Tibial artery (tissue), 4 donors: ENCODE results near the gene IYD.
A peak's percentile ranks its signal among the peaks of the same experiment; 100 is the strongest.

Experiments used
- DNase-seq, 2 donors: peaks; one replicate each; pipeline ENCODE4 v3.0.0-alpha.2; 2019
- H3K27ac ChIP-seq, 2 donors: fragments of 200-600 bp; sonication (generic) in 1 of 2; 1 replicate in 1 of 2; 2 replicates in 1 of 2; pipeline ENCODE4 v1.5.1; 2018 to 2019; ENCODE audit warnings: mild to moderate bottlenecking in 1 of 2
- H3K27me3 ChIP-seq, 2 donors: fragments of 200-600 bp; sonication (generic) in 1 of 2; one replicate each; pipeline versions ENCODE4 v1.5.1 to v1.6.0; 2016 to 2019
- H3K36me3 ChIP-seq, 3 donors: fragments of 200-600 bp; sonication (generic) in 2 of 3; one replicate each; pipeline ENCODE4 v1.5.1; 2016 to 2019; ENCODE audit warnings: mild to moderate bottlenecking in 2 of 3
- H3K4me1 ChIP-seq, 4 donors: fragments of 200-600 bp; sonication (generic) in 2 of 4; 1 replicate in 3 of 4; 2 replicates in 1 of 4; pipeline ENCODE4 v1.5.1; 2016 to 2019
- H3K4me3 ChIP-seq, 2 donors: fragments of 200-600 bp; sonication (generic) in 1 of 2; 1 replicate in 1 of 2; 2 replicates in 1 of 2; pipeline ENCODE4 v1.5.1; 2018 to 2019; ENCODE audit warnings: mild to moderate bottlenecking in 2 of 2
- H3K9me3 ChIP-seq, 3 donors: fragments of 200-600 bp; sonication (generic) in 1 of 3; one replicate each; pipeline ENCODE4 v1.5.1; 2016 to 2019
- CTCF ChIP-seq, 2 experiments: fragments of 200-600 bp in 1 of 2; fragments of 450-650 bp in 1 of 2; IDR thresholded peaks; one replicate each; pipeline ENCODE4 v1.5.1; 2017 to 2019; ENCODE audit warnings: antibody characterized with exemption in 2 of 2, mild to moderate bottlenecking in 1 of 2, moderate library complexity in 1 of 2
- intact Hi-C: fragments of 100-400 bp; cut with DNase I; formaldehyde crosslinking; loops from one replicate; pipeline ENCODE4 v1.15.0; 2023; ENCODE audit warnings: low total_unique reads

Gene IYD, protein sequence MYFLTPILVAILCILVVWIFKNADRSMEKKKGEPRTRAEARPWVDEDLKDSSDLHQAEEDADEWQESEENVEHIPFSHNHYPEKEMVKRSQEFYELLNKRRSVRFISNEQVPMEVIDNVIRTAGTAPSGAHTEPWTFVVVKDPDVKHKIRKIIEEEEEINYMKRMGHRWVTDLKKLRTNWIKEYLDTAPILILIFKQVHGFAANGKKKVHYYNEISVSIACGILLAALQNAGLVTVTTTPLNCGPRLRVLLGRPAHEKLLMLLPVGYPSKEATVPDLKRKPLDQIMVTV

DNA sequence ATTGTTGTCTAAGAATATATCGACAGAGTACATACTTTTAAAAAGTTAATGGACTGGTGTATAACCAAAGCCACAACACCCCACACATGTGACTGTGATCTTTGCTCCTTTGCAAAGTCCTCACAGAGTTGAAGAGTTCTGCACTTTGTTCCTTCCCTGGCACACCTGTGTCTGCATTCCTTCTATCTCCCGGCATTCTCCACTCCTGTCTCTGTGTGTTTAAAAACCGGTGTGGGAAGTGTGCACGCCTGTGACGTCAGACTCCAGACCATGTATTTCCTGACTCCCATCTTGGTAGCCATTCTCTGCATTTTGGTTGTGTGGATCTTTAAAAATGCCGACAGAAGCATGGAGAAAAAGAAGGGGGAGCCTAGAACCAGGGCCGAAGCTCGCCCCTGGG is at the start of gene IYD:
TSS of gene IYD (plus strand) at position 251 of the 400 bp plus-strand sequence. CDS start at position 271, 20 bp downstream.
- Histone ChIP-seq H3K9me3 (no peaks in the 10 kb centered on the region), H3K36me3 (no peaks in the 10 kb centered on the region), H3K4me1 (peaks cover 0 to 19% (median 8%) of the 10 kb centered on the region in 4 donors), H3K27me3 (no peaks in the 10 kb centered on the region), H3K27ac (no peak within 1 kb of the TSS), H3K4me3 (no peak within 1 kb of the TSS)
- DNase-seq, result no peak
- TF ChIP-seq CTCF (IDR thresholded peaks at IDR 0.05), result no peak
- intact Hi-C loops, result no loop called here

- H3K4me3 ChIP-seq, result no peak overlapping the region
- DNase-seq, result no peak
- no peak overlapping the region for H3K27ac ChIP-seq
- H3K27me3 ChIP-seq, result peaks cover 0 to 3% of the 10 kb centered on the region in 2 donors
- H3K4me1 ChIP-seq, result peaks cover 0 to 9% (median 4%) of the 10 kb centered on the region in 4 donors
- intact Hi-C loops, result no loop called here
- H3K9me3 ChIP-seq, result no peaks in the 10 kb centered on the region
- no peak for TF ChIP-seq CTCF (IDR thresholded peaks at IDR 0.05)
- H3K36me3 ChIP-seq, result no peaks in the 10 kb centered on the region
Measured at GRCh38 chr6:150319924-150320323, 48.9 kb upstream of the IYD start.

- no peak for TF ChIP-seq CTCF (IDR thresholded peaks at IDR 0.05)
- intact Hi-C loops, result no loop called here
- Histone ChIP-seq H3K9me3 (no peaks in the 10 kb centered on the region), H3K27ac (no peak overlapping the region), H3K4me1 (peaks cover 0 to 9% (median 4%) of the 10 kb centered on the region in 4 donors), H3K4me3 (no peak overlapping the region), H3K36me3 (no peaks in the 10 kb centered on the region), H3K27me3 (peaks cover 0 to under 1% of the 10 kb centered on the region in 2 donors)
- DNase-seq, result peak; percentile 59 to 70
Measured at GRCh38 chr6:150320442-150320841, 48.4 kb upstream of the IYD start.

GRCh38 chr6:150322466-150322871 is 46.3 kb upstream of the IYD start:
- intact Hi-C loops, result no loop called here
- H3K9me3 ChIP-seq, result no peaks in the 10 kb centered on the region
- no peak for TF ChIP-seq CTCF (IDR thresholded peaks at IDR 0.05)
- H3K36me3 ChIP-seq, result no peaks in the 10 kb centered on the region
- no peak for DNase-seq
- no peak overlapping the region for H3K4me3 ChIP-seq
- H3K27ac ChIP-seq, result no peak overlapping the region
- H3K4me1 ChIP-seq, result peaks cover 0 to 15% (median 8%) of the 10 kb centered on the region in 4 donors
- no peaks in the 10 kb centered on the region for H3K27me3 ChIP-seq

- TF ChIP-seq CTCF (IDR thresholded peaks at IDR 0.05), result no peak
- Histone ChIP-seq H3K4me3 (no peak overlapping the region), H3K36me3 (no peaks in the 10 kb centered on the region), H3K27ac (no peak overlapping the region), H3K4me1 (peaks cover 0 to 19% (median 9%) of the 10 kb centered on the region in 4 donors), H3K9me3 (no peaks in the 10 kb centered on the region), H3K27me3 (no peaks in the 10 kb centered on the region)
- intact Hi-C loops, result no loop called here
- no peak for DNase-seq
Measured at GRCh38 chr6:150323205-150323604, 45.6 kb upstream of the IYD start.
